ENCODE data around the gene GALNT2.
A peak's percentile ranks its signal among the peaks of the same experiment; 100 is the strongest.

GALNT2 gene

DNA sequence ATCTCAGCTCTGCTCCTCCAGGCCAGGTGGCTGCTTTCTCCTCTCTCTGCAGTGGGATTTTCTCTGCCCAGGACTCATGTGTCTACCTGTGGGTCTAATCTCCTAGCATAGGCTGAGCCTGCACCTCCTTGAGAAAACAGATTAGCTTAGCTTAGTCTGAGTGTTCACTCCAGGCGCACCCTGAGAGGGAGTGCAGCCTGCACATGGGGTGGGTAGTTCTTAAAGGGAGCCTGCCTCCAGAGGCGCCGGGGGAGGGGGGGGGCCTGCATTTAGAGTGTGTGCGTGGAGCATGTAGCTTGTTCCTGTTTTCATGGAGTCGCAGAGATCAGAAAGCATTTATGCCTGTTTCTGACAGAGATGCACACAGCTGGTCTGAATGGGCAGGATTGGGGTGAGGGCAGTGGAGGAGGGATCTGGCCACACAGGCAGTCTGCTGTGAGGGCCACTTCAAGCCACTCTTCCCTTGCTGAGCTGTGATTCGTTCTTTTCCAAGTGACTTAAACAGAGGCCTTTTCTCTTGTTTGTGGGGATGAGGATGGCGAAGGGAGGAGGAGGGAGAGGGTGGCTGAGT is 45.2 kb downstream of the GALNT2 start:
- DNase-seq (ENCODE audit: low read depth in 2 of 2) = no peak

GRCh38 chr1:230112782-230113181 is 45.7 kb downstream of the GALNT2 start:
- DNase-seq (ENCODE audit: low read depth in 2 of 2) = no peak

GRCh38 chr1:230113235-230113592 is 46.2 kb downstream of the GALNT2 start:
- DNase-seq (ENCODE audit: low read depth in 2 of 2) = no peak

GRCh38 chr1:230113593-230114236 is 46.7 kb downstream of the GALNT2 start:
- DNase-seq (ENCODE audit: low read depth in 2 of 2) = no peak

DNA sequence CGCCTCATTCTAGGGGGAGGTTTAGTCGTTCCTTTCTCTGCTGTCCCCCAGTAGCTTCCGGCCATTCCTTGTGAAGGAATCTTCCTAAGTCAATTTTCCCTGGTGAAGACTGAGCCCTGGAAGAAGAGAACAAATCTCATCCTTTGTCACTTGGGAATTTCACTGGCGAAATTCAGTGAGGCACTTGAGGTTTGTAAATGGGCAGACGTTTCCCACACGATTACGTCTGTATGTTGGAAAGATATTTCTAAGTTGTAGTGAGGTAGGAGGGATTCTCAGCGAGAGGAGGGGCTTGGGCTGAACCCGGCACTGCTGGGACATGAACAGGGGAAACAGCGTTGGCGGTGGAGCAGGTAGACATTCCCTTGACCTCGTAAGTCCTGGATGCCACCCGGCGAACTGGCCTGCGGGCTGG is 47.2 kb downstream of the GALNT2 start:
- no peak for DNase-seq (ENCODE audit: low read depth in 2 of 2)

DNA sequence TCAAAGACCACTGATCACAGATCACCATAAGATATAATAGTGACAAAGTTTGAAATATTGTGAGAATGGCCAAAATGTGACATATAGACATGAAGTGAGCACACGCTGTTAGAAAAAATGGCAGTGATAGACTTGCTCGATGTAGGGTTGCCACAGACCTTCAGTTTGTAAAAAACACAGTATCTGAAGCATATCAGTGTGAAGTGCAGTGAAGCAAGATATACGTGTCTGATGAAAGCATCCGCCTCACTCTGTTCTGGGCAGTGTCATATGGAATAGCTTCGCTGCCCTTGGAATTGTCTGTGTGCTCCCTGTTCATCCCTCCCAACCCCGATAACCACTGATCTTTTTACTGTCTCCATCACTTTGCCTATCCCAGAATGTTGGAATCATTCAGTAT is 50.7 kb downstream of the GALNT2 start:
- DNase-seq (ENCODE audit: low read depth in 2 of 2) = no peak

- no peak for DNase-seq (ENCODE audit: low read depth in 2 of 2)
Observed at GRCh38 chr1:230119340-230119739, 52.3 kb downstream of the GALNT2 start.

- DNase-seq (ENCODE audit: low read depth in 2 of 2) = no peak
Observed at GRCh38 chr1:230120289-230120920, 53.4 kb downstream of the GALNT2 start.

GRCh38 chr1:230120921-230121381 is 53.9 kb downstream of the GALNT2 start:
- no peak for DNase-seq (ENCODE audit: low read depth in 2 of 2)

DNA sequence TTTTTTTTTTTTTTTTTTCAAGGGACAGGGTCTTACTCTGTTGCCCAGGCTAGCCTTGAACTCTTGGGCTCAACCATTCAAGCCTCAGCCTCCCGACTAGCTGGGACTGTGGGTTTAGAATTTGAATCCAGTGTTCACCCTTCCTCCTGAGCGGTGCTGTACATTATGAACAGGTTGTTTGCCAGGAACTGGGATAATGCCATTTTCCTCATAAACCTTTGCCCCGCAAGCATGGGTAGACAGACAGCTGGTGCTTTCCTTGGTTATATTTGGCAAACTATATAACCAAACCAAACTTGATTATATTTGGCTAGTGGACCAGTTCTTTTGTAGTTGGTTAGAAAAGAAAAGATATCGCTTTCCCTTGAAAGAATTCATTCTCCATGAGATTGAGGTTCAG is 54.9 kb downstream of the GALNT2 start:
- no peak for DNase-seq (ENCODE audit: low read depth in 2 of 2)

- no peak for DNase-seq (ENCODE audit: low read depth in 2 of 2)
Observed at GRCh38 chr1:230122366-230123279, 55.6 kb downstream of the GALNT2 start.

GRCh38 chr1:230123280-230124185 is 56.5 kb downstream of the GALNT2 start:
- no peak for DNase-seq (ENCODE audit: low read depth in 2 of 2)

DNA sequence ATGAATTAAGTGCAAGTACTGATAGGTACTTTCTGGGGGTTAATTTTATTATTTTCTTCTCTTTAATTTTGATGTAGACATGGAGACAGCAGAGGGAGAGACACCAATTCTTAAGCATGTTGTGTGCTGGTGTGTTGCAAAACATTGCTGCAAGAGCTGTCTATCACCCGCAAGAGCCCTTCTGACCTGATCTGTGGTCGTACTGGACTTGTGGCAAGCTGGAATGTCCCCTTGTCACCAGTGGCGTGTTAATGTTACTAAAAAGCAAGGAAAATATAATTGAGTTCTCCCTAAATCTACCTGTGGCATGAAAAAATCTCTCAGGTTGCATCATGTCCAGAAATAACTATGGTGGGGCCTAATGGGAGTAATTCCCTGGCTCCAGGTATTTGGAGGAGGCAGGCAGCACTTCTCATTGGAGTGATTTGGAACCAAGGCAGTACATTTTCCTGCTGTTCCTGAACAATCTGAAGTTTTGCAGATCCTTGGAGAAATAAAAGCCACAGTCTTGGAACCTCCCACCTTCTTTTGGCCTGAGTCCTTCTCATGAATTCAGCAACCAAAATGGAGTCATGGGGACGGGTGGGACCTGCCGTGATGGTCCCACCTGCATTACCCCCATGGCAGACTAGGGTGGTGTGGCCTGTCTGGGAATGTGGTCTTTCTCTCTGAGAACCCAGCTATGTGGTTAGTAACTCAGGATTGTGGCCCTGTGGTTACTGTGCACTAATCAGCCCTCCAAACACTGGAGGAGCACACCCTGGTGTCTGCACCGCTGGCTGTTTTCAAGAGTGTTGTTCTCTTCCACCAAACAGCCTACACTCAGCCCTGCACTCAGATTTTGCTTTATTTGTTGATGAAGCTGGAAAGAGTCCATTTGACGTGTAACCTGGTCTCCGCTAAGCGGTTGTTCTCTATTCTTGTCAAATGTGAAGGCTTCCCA is 57.4 kb downstream of the GALNT2 start:
- no peak for DNase-seq (ENCODE audit: low read depth in 2 of 2)

DNA sequence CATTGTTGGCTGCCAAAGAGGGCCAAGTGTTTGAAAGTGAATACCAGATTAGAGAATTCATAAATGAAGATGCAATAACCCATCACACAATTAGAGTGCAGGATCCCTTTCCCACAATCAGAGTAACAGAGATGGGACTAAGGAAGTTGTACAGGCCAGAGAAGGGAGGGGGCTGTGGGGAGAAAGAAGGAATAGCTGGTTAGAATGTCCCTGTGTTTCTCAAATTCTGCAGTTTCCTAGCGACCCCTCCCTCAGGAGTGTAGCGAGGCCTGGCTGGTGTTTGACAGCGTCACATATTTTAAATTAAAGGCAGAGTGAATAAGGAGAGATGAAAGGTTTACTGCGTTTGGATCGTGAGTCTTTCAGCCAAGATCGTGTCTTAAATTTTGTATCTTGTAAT is 58.1 kb downstream of the GALNT2 start:
- no peak for DNase-seq (ENCODE audit: low read depth in 2 of 2)

- no peak for DNase-seq (ENCODE audit: low read depth in 2 of 2)
Observed at GRCh38 chr1:230125640-230126528, 58.8 kb downstream of the GALNT2 start.

GRCh38 chr1:230126529-230127104 is 59.6 kb downstream of the GALNT2 start:
- no peak for DNase-seq (ENCODE audit: low read depth in 2 of 2)

GRCh38 chr1:230127105-230128054 is 60.3 kb downstream of the GALNT2 start:
- peak; percentile 38 to 44 for DNase-seq (ENCODE audit: low read depth in 2 of 2)
